Activated CD8-positive, alpha-beta T cell treated with anti-CD3 and anti-CD28 coated beads, Interleukin-2, amount 10 ng/mL, durations not matched to agents 7 days and 5 days (primary cell): ENCODE data around the gene RAB40C. TPM values are rescaled to one million over a fixed set of nuclear protein-coding genes. Genes with fewer than 3 reads are reported as not detected.

Source experiments
- ATAC-seq: fragments of 150-1000 bp; cut with Tn5 transposase; one replicate; pipeline ENCODE4 v1.10.0; 2021; ENCODE audit warnings: moderate library complexity
- CTCF ChIA-PET: fragments of 350-600 bp; sonication (Branson Sonifier 250); formaldehyde crosslinking; loops from one replicate; lab custom pipeline; 2021; ENCODE audit warnings: antibody characterized with exemption; lab: Charles Lee
- POLR2A ChIA-PET: fragments of 350-600 bp; sonication (Branson Sonifier 250); formaldehyde crosslinking; loops from one replicate; lab custom pipeline; 2021; ENCODE audit warnings: antibody characterized with exemption; lab: Charles Lee
- DNase-seq: peaks from one replicate; pipeline ENCODE4 v3.0.0-alpha.2; 2020
- H3K27ac Mint-ChIP-seq: one replicate; pipeline ENCODE4 v1.8.0; 2021; ENCODE audit warnings: mild to moderate bottlenecking, mixed read lengths
- H3K27me3 Mint-ChIP-seq: one replicate; pipeline ENCODE4 v1.8.0; 2021; ENCODE audit warnings: low read depth, mixed read lengths
- H3K36me3 Mint-ChIP-seq: one replicate; pipeline ENCODE4 v1.8.0; 2021; ENCODE audit warnings: low read depth, mixed read lengths
- H3K4me1 Mint-ChIP-seq: one replicate; pipeline ENCODE4 v1.8.0; 2021; ENCODE audit warnings: low read depth, mixed read lengths
- H3K4me3 Mint-ChIP-seq: one replicate; pipeline ENCODE4 v1.8.0; 2021; ENCODE audit warnings: mild to moderate bottlenecking, mixed read lengths
- H3K9me3 Mint-ChIP-seq: one replicate; pipeline ENCODE4 v1.8.0; 2022; ENCODE audit warnings: mixed read lengths; ENCODE audit not compliant: insufficient read depth
- total RNA-seq, 2 experiments: library from RNA; stranded (reverse); gene quantifications; one replicate each; pipeline ENCODE4 v1.2.3, GENCODE V29; 2021

Gene RAB40C
- total RNA-seq, 2 experiments from 2014 or later = 13.1 to 15.0 TPM

- no peak for ATAC-seq
- POLR2A ChIA-PET = no interaction called here
- Mint-ChIP-seq H3K36me3 (no peaks in the 10 kb centered on the region), H3K27me3 (peaks cover 5% of the 10 kb centered on the region), H3K4me3 (no peak overlapping the region), H3K27ac (no peak overlapping the region), H3K9me3 (no peaks in the 10 kb centered on the region), H3K4me1 (no peaks in the 10 kb centered on the region)
- DNase-seq = no peak
- CTCF ChIA-PET = no interaction called here
Measured at GRCh38 chr16:554297-554621, 35.6 kb upstream of the RAB40C start.

- H3K4me1 Mint-ChIP-seq = no peaks in the 10 kb centered on the region
- no peak overlapping the region for H3K4me3 Mint-ChIP-seq
- DNase-seq (no peak), ATAC-seq (no peak)
- no peaks in the 10 kb centered on the region for H3K36me3 Mint-ChIP-seq
- peaks cover 7% of the 10 kb centered on the region for H3K27me3 Mint-ChIP-seq
- ChIA-PET CTCF (no interaction called here), POLR2A (interaction anchor here (0.6 kb wide), 1 partner anchor 16 kb away, joined by 3 read pairs; no protein-coding TSS in a partner anchor)
- H3K27ac Mint-ChIP-seq = no peak overlapping the region
- no peaks in the 10 kb centered on the region for H3K9me3 Mint-ChIP-seq
Measured at GRCh38 chr16:554640-555365, 35.1 kb upstream of the RAB40C start.

GRCh38 chr16:555528-556473 is 34.1 kb upstream of the RAB40C start:
- DNase-seq (no peak), ATAC-seq (no peak)
- H3K36me3 Mint-ChIP-seq = no peaks in the 10 kb centered on the region
- H3K27ac Mint-ChIP-seq = no peak overlapping the region
- no peaks in the 10 kb centered on the region for H3K9me3 Mint-ChIP-seq
- no peaks in the 10 kb centered on the region for H3K4me1 Mint-ChIP-seq
- peaks cover 7% of the 10 kb centered on the region for H3K27me3 Mint-ChIP-seq
- CTCF ChIA-PET = no interaction called here
- POLR2A ChIA-PET = interaction anchor here (0.6 kb wide), 2 partner anchors 15 to 65 kb away, joined by 3 read pairs; no protein-coding TSS in a partner anchor
- H3K4me3 Mint-ChIP-seq = no peak overlapping the region

GRCh38 chr16:556474-557173 is 33.2 kb upstream of the RAB40C start:
- H3K36me3 Mint-ChIP-seq = no peaks in the 10 kb centered on the region
- peaks cover 9% of the 10 kb centered on the region for H3K27me3 Mint-ChIP-seq
- H3K4me1 Mint-ChIP-seq = no peaks in the 10 kb centered on the region
- H3K4me3 Mint-ChIP-seq = no peak overlapping the region
- ChIA-PET POLR2A (interaction anchor here (0.6 kb wide), 1 partner anchor 64 kb away, joined by 3 read pairs; no protein-coding TSS in a partner anchor), CTCF (no interaction called here)
- ATAC-seq (no peak), DNase-seq (no peak)
- H3K9me3 Mint-ChIP-seq = no peaks in the 10 kb centered on the region
- H3K27ac Mint-ChIP-seq = no peak overlapping the region

- DNase-seq = no peak
- Mint-ChIP-seq H3K4me3 (no peak overlapping the region), H3K36me3 (no peaks in the 10 kb centered on the region), H3K27me3 (peaks cover 12% of the 10 kb centered on the region), H3K4me1 (no peaks in the 10 kb centered on the region), H3K27ac (no peak overlapping the region), H3K9me3 (no peaks in the 10 kb centered on the region)
- ChIA-PET CTCF (no interaction called here), POLR2A (interaction anchor here (1.8 kb wide), 1 partner anchor 9 kb away, joined by 3 read pairs; the partner anchor contains the start of gene NHLRC4)
- ATAC-seq = no peak
Measured at GRCh38 chr16:557463-558297, 32.2 kb upstream of the RAB40C start.

- CTCF ChIA-PET = interaction anchor here (1.2 kb wide), 1 partner anchor 10 kb away, joined by 3 read pairs; no protein-coding TSS in a partner anchor
- ATAC-seq (no peak), DNase-seq (no peak)
- Mint-ChIP-seq H3K36me3 (no peaks in the 10 kb centered on the region), H3K4me3 (no peak overlapping the region), H3K27ac (no peak overlapping the region), H3K27me3 (peaks cover 12% of the 10 kb centered on the region), H3K4me1 (no peaks in the 10 kb centered on the region), H3K9me3 (no peaks in the 10 kb centered on the region)
- POLR2A ChIA-PET = interaction anchor here (1.8 kb wide), 1 partner anchor 8 kb away, joined by 3 read pairs; the partner anchor contains the start of gene NHLRC4
Measured at GRCh38 chr16:558298-559020, 31.4 kb upstream of the RAB40C start.

GRCh38 chr16:559021-559380 is 30.9 kb upstream of the RAB40C start:
- no peak for DNase-seq
- Mint-ChIP-seq H3K9me3 (no peaks in the 10 kb centered on the region), H3K27me3 (peaks cover 12% of the 10 kb centered on the region), H3K36me3 (no peaks in the 10 kb centered on the region), H3K4me1 (no peaks in the 10 kb centered on the region), H3K4me3 (no peak overlapping the region), H3K27ac (no peak overlapping the region)
- no peak for ATAC-seq
- ChIA-PET POLR2A (interaction anchor here (1.8 kb wide), 1 partner anchor 8 kb away, joined by 3 read pairs; the partner anchor contains the start of gene NHLRC4), CTCF (interaction anchor here (1.2 kb wide), 1 partner anchor 9 kb away, joined by 3 read pairs; no protein-coding TSS in a partner anchor)

- H3K27ac Mint-ChIP-seq = no peak overlapping the region
- ChIA-PET CTCF (interaction anchor here (1.2 kb wide), 1 partner anchor 9 kb away, joined by 3 read pairs; no protein-coding TSS in a partner anchor), POLR2A (no interaction called here)
- H3K36me3 Mint-ChIP-seq = no peaks in the 10 kb centered on the region
- ATAC-seq (no peak), DNase-seq (no peak)
- H3K4me1 Mint-ChIP-seq = no peaks in the 10 kb centered on the region
- H3K9me3 Mint-ChIP-seq = no peaks in the 10 kb centered on the region
- H3K27me3 Mint-ChIP-seq = peaks cover 12% of the 10 kb centered on the region
- no peak overlapping the region for H3K4me3 Mint-ChIP-seq
Measured at GRCh38 chr16:559411-560203, 30.3 kb upstream of the RAB40C start.

GRCh38 chr16:560204-560700 is 29.6 kb upstream of the RAB40C start, which contains the start of gene PRR35:
Gene PRR35 (plus strand): TSS chr16:560394. CDS start chr16:563295, 2,901 bp downstream.
- no peaks in the 10 kb centered on the region for H3K36me3 Mint-ChIP-seq
- DNase-seq (no peak), ATAC-seq (no peak)
- H3K27me3 Mint-ChIP-seq = peaks cover 12% of the 10 kb centered on the region
- CTCF ChIA-PET = no interaction called here
- no peaks in the 10 kb centered on the region for H3K4me1 Mint-ChIP-seq
- no peak within 1 kb of the TSS for H3K27ac Mint-ChIP-seq
- no peaks in the 10 kb centered on the region for H3K9me3 Mint-ChIP-seq
- no peak within 1 kb of the TSS for H3K4me3 Mint-ChIP-seq
- POLR2A ChIA-PET = no interaction called here
